HG02852 (cell line): Measurements from ENCODE around the gene HSPG2.
"Not testable (repeated sequence)": the region's sequence is repeated elsewhere in the genome, so short reads cannot be mapped to it uniquely, and the experiment has no call there.

Experiments
- ATAC-seq: cut with Tn5 transposase; IDR thresholded peaks from one replicate; pipeline ENCODE4 v1.9.1; 2021; ENCODE audit warnings: mild to moderate bottlenecking, moderate library complexity; ENCODE audit not compliant: unreplicated experiment

Gene HSPG2

GRCh38 chr1:21935393-21935804 is 1.7 kb downstream of the HSPG2 start:
- no peak for ATAC-seq

GRCh38 chr1:21933397-21934248 is 3.5 kb downstream of the HSPG2 start:
- ATAC-seq, result no peak

GRCh38 chr1:21932127-21932526 is 5.0 kb downstream of the HSPG2 start:
- no peak for ATAC-seq

DNA sequence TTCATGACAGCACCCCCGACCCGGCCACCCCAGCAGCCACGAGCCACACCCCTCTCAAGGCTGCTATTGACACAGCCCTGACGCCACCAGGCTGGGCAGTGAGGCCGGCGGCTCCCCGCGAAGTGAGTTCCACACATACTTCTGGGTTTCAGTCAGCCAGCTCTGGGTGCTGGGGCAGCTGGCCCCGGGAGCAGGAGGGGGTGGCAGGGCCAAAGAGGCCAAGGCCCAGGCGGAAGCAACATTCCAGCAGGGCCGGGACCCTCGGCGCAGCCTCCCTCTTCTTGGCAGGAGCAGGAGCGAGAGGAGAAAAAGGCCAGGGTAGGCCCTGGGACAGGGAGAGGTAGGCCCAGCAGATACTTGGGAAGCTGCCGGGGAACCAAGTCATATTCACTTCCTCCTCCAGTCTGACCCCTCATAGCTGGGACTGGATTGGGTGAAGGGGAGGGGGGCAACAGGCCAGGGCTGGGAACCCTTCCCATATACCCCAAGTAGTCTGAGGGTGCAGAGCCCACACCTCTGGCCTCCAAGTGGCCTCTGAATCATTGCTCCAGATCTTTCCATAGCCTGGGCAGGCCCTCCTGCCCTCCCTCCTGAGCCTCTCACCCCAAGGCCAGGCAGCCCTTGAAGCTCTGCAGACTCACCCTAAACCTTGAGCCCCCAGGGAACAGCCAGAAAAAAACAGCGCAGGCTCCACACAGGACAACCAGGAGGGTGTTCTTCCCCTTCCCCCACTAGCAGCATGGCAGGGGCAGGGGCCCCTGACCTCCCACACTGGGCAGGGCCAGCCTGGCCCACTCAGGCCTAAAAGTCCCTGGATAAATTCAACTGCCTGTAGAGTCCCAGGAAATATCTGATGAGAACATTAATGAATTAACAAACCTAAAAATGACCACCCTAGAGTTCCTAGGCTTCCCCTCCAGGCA is 5.7 kb downstream of the HSPG2 start:
- no peak for ATAC-seq

- no peak for ATAC-seq
These were observed 6.4 kb downstream of the HSPG2 start for GRCh38 chr1:21930629-21931170.

DNA sequence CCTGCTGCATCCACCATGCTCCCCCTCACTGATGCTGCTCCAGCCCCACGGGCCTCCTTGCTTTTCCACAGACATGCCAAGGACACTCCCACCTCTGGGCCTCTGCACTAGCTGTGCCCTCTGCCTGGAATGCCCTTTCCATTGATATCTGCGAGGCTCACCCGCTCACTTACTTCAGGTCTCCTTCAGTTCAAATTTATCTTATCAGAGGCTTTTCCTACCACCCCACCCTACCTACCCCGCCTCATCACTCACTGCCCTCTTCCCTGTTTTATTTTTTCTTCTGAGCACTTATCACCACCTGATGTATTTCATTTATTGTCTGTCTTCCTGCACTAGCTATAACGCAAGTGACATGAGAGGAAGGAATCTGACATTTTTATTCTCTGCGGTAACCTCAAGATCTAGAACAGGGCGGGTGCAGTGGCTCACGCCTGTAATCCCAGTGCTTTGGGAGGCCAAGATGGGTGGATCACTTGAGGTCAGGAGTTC is 7.0 kb downstream of the HSPG2 start:
- no peak for ATAC-seq

DNA sequence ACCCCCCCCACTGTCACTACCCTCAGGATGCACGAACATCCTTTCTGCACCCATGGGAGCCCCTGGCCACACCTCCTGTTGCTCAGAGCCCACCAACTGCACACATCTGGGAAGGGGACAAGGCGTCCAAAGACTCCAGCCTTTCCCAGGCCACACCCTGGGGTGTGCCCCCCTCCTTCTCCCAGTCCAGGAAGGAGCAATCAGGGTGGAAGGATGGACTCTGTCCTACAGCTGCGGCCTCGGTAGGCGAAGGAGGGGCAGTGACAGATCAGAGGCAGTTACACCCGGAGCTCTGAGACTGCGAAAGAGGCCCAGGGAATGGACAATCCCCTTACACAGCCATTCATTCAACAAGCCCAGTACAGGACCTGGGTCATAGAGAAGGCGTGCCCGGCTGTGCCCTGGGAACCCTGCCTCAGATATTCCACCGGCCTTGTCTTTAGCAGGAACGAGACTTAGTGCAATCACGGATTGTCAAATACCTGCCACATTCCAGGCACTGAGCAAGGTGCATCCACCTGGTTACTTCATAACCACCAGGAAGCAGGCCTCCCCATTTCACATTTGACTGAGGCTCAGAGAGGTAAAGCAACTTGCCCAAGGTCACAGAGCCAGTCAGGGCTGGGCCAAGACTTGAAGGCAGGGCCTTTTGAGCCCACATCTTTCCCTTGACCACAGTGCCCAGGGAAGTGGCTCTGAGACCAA is 9.4 kb downstream of the HSPG2 start:
- ATAC-seq, result no peak

- no peak for ATAC-seq
These were observed 10.1 kb downstream of the HSPG2 start for GRCh38 chr1:21926814-21927532.

GRCh38 chr1:21926065-21926464 is 11.0 kb downstream of the HSPG2 start:
- no peak for ATAC-seq

DNA sequence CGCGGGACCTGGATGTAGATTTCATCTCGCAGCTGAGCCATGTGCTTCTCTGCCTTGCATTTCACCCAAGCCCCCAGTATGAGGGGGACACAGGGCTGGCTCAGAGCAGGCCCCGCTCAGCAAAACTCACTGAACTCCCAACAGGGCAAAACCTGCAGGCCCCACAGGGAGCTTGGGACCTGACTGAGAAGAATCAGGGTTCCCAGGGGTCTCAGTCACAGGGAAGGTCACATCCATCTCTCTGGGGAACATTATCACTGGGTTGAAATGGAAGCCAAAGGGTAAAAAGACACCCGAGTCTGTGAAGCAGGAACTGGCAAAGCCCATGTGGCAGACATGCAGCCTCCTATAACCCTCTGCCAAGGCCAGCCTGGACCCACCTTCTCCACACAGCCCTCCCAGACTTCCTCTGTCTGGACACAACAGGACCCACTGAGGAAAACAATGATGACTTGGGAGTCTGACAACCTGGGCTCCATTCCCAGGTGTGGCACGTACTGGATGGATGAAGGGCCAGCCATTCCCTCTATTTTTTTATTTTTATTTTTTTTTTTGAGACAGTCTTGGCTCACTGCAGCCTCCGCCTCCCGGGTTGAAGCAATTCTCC is 11.7 kb downstream of the HSPG2 start:
- ATAC-seq, result no peak

DNA sequence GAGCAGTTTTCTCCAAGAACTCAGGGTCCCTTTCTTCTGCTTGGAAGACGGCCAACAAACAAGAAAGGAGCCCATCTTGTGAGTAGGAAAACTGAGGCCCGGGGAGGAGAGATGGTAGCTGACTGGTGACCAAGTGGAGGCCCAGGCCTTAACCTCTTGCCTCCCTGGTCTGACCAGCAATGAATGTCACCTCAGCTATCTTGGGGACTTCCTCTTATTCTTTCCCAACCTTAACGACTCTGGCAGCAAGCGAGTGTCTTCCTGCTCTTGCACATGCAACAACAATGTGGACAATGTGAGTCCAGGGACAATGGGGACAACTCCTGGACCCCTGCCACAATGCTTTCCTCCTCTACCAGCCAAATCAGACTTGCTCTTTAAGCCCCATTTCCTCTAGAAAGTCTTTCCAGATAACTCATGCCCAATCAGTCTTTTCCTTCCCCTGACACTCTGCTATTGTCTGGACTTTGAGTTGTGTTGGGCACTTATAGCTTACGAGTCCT is 12.6 kb downstream of the HSPG2 start:
- no peak for ATAC-seq

- ATAC-seq, result no peak
These were observed 14.8 kb downstream of the HSPG2 start for GRCh38 chr1:21922090-21923013.

DNA sequence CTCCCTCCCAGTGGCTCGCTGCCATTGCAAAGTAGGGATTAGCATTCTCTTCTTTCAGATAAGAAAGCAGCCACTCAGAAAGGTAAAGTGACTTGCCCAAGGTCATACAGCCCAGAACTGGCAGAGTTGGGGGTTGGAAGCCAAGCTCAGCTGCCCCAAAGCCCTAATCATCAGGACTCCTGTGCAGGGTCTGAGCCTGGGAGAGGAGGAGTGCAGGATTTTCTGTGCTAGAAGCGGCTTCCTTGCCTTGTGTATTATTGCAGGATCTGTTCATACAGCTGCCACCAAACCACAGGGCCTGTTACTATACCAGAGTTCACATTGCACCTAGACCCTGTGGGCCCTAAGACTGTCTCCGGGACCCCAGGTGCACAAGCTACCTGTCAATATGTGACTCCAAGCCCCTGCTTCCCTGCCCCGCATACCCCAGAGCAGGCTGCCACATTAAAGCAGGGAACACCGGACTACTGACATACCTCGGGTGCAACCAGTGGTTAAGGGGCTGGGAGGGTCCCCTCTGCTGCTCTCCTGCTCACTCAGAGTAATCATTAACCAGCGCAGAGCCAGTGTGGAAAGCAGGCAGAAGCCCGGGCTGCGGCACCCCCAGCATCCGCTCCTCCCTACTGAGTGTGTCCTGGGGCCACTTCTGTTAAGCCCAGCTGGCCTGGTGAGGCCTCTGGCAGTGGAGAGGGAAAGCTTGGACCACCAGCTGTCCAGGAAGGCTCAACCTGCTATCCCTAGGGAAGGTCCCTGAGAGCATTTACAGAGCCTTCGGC is 15.8 kb downstream of the HSPG2 start:
- no peak for ATAC-seq

GRCh38 chr1:21919520-21919919 is 17.6 kb downstream of the HSPG2 start:
- no peak for ATAC-seq

GRCh38 chr1:21917239-21917631 is 19.9 kb downstream of the HSPG2 start:
- ATAC-seq, result not testable (repeated sequence)

GRCh38 chr1:21916447-21917238 is 20.5 kb downstream of the HSPG2 start:
- ATAC-seq, result no peak
